ENCODE results near the gene SPOP. TPM values are rescaled to one million over a fixed set of nuclear protein-coding genes. Genes with fewer than 3 reads are reported as not detected.

Gene SPOP
- total and polyA plus RNA-seq, 11 donors: 28.5 to 96.1 (median 60.4) TPM

- no peaks in the 10 kb centered on the region for H3K9me3 ChIP-seq
- peaks cover 0 to 47% (median 26%) of the 10 kb centered on the region in 12 donors for H3K4me1 ChIP-seq
- ATAC-seq (no peak), DNase-seq (peak in 3 of 5 donors; percentile 39 to 58 (median 52))
- 35 to 38% (median 35%) methylated on average over 16 of the region's 16 CpGs for WGBS, 4 donors
- H3K27me3 ChIP-seq: no peaks in the 10 kb centered on the region
- peak overlapping the region in 1 of 12 donors; percentile 16 for H3K4me3 ChIP-seq
- intact Hi-C loops (cut with DNase I): loop anchor here (1.0 to 5.0 kb wide), 5 partner anchors 78 to 302 kb away; partner anchors contain the start of gene DLX3 (in 1 of the 10)
- H3K36me3 ChIP-seq: peaks cover 0 to 12% (median 2%) of the 10 kb centered on the region in 9 donors
- peak; percentile 81 to 97 (median 92) for TF ChIP-seq CTCF (IDR thresholded peaks at IDR 0.05)
- no peak for TF ChIP-seq POLR2A (IDR thresholded peaks at IDR 0.05)
- no peak overlapping the region for H3K27ac ChIP-seq
These were observed 17.2 kb upstream of the SPOP start for GRCh38 chr17:49694847-49695697.

GRCh38 chr17:49692751-49693150 is 14.9 kb upstream of the SPOP start:
- H3K36me3 ChIP-seq: no peaks in the 10 kb centered on the region
- WGBS, 4 donors: 90 to 94% (median 92%) methylated on average over 4 of the region's 4 CpGs
- ATAC-seq (no peak), DNase-seq (no peak)
- no peaks in the 10 kb centered on the region for H3K9me3 ChIP-seq
- no peaks in the 10 kb centered on the region for H3K27me3 ChIP-seq
- TF ChIP-seq CTCF (IDR thresholded peaks at IDR 0.05): no peak
- TF ChIP-seq POLR2A (IDR thresholded peaks at IDR 0.05): no peak
- intact Hi-C loops (cut with DNase I): loop anchor here in 3 of 10 donors (1.0 to 5.0 kb wide), 2 partner anchors 75 to 118 kb away; no protein-coding TSS in a partner anchor
- H3K4me1 ChIP-seq: peaks cover 0 to 57% (median 27%) of the 10 kb centered on the region in 12 donors
- H3K27ac ChIP-seq: peak overlapping the region in 6 of 12 donors; percentile 86 to 93 (median 92)
- no peak overlapping the region for H3K4me3 ChIP-seq

GRCh38 chr17:49691677-49692191 is 13.8 kb upstream of the SPOP start:
- H3K27ac ChIP-seq: peak overlapping the region; percentile 19 to 93 (median 89)
- peak overlapping the region in 2 of 12 donors; percentile 3 to 7 for H3K4me3 ChIP-seq
- H3K36me3 ChIP-seq: no peaks in the 10 kb centered on the region
- no peaks in the 10 kb centered on the region for H3K9me3 ChIP-seq
- ATAC-seq: peak; percentile 10 to 38 (median 22)
- WGBS, 4 donors: 22 to 27% (median 25%) methylated on average over 8 of the region's 8 CpGs
- TF ChIP-seq POLR2A (IDR thresholded peaks at IDR 0.05) (no peak), CTCF (IDR thresholded peaks at IDR 0.05) (no peak)
- no peaks in the 10 kb centered on the region for H3K27me3 ChIP-seq
- intact Hi-C loops (cut with DNase I): loop anchor here in 3 of 10 donors (1.0 to 5.0 kb wide), 2 partner anchors 74 to 117 kb away; no protein-coding TSS in a partner anchor
- DNase-seq: no peak
- H3K4me1 ChIP-seq: peaks cover 0 to 64% (median 27%) of the 10 kb centered on the region in 12 donors
